Measurements from ENCODE around the gene SERGEF. TPM values are rescaled to one million over a fixed set of nuclear protein-coding genes. Genes with fewer than 3 reads are reported as not detected.

SERGEF gene
- total and polyA plus RNA-seq, 2 experiments from 2014 or later: 18.3 to 23.2 TPM

- H3K4me2 ChIP-seq (ENCODE audit: unreplicated experiment): no peak overlapping the region
- peak; percentile 14 for DNase-seq
- H3K4me3 ChIP-seq: no peak overlapping the region
- H3K9ac ChIP-seq: no peak overlapping the region
- no peaks in the 10 kb centered on the region for H4K20me1 ChIP-seq (ENCODE audit: insufficient read depth)
- no peak overlapping the region for H3K27ac ChIP-seq
- TF ChIP-seq EZH2phosphoT487 (IDR thresholded peaks at IDR 0.05; ENCODE audit: insufficient read depth, low read depth) (no peak), EZH2 (IDR thresholded peaks at IDR 0.05; ENCODE audit: insufficient read depth, poor library complexity, severe bottlenecking) (no peak)
- 64 to 74% methylated on average over 13 of the region's 13 CpGs for WGBS, 2 experiments (ENCODE audit: low coverage in 1 of 2, low lambda C conversion rate in 2 of 2, missing lambda C conversion rate in 2 of 2)
- H3K9me2 ChIP-seq (ENCODE audit: insufficient read depth): no peaks in the 10 kb centered on the region
- no peaks in the 10 kb centered on the region for H3K36me3 ChIP-seq (ENCODE audit: low read depth)
- H3K9me3 ChIP-seq (ENCODE audit: low read depth): no peaks in the 10 kb centered on the region
- no peaks in the 10 kb centered on the region for H3K27me3 ChIP-seq (replicated peaks; ENCODE audit: insufficient read depth)
- no peaks in the 10 kb centered on the region for H3F3A ChIP-seq (ENCODE audit: insufficient read depth)
- H3K79me2 ChIP-seq (ENCODE audit: insufficient read depth): no peaks in the 10 kb centered on the region
- in situ Hi-C loops (cut with MboI): no loop called here
- H2AFZ ChIP-seq: no peak overlapping the region
- no peaks in the 10 kb centered on the region for H3K4me1 ChIP-seq (ENCODE audit: insufficient read depth)
Measured at GRCh38 chr11:17765356-17766072, 247.3 kb downstream of the SERGEF start.

GRCh38 chr11:17764446-17765218 is 248.2 kb downstream of the SERGEF start:
- TF ChIP-seq EZH2 (IDR thresholded peaks at IDR 0.05; ENCODE audit: insufficient read depth, poor library complexity, severe bottlenecking): no peak
- TF ChIP-seq EZH2phosphoT487 (IDR thresholded peaks at IDR 0.05; ENCODE audit: insufficient read depth, low read depth): no peak
- Histone ChIP-seq H3K79me2 (ENCODE audit: insufficient read depth) (no peaks in the 10 kb centered on the region), H3K27ac (no peak overlapping the region), H3F3A (ENCODE audit: insufficient read depth) (no peaks in the 10 kb centered on the region), H3K9ac (no peak overlapping the region), H4K20me1 (ENCODE audit: insufficient read depth) (no peaks in the 10 kb centered on the region), H3K27me3 (replicated peaks; ENCODE audit: insufficient read depth) (no peaks in the 10 kb centered on the region), H3K4me2 (ENCODE audit: unreplicated experiment) (no peak overlapping the region), H3K9me2 (ENCODE audit: insufficient read depth) (no peaks in the 10 kb centered on the region), H3K9me3 (ENCODE audit: low read depth) (no peaks in the 10 kb centered on the region), H3K4me1 (ENCODE audit: insufficient read depth) (no peaks in the 10 kb centered on the region), H2AFZ (no peak overlapping the region), H3K4me3 (no peak overlapping the region), H3K36me3 (ENCODE audit: low read depth) (no peaks in the 10 kb centered on the region)
- no peak for DNase-seq
- in situ Hi-C loops (cut with MboI): no loop called here
- 30 to 31% methylated on average over 19 of the region's 19 CpGs for WGBS, 2 experiments (ENCODE audit: low coverage in 1 of 2, low lambda C conversion rate in 2 of 2, missing lambda C conversion rate in 2 of 2)

GRCh38 chr11:17763703-17764102 is 249.1 kb downstream of the SERGEF start:
- in situ Hi-C loops (cut with MboI): no loop called here
- H3K27ac ChIP-seq: no peak overlapping the region
- WGBS, 2 experiments (ENCODE audit: low coverage in 1 of 2, low lambda C conversion rate in 2 of 2, missing lambda C conversion rate in 2 of 2): 37% methylated on average over 3 of the region's 3 CpGs; no CpG with 5 or more reads in 1 of the 2 experiments
- no peaks in the 10 kb centered on the region for H3K79me2 ChIP-seq (ENCODE audit: insufficient read depth)
- no peak overlapping the region for H2AFZ ChIP-seq
- no peaks in the 10 kb centered on the region for H4K20me1 ChIP-seq (ENCODE audit: insufficient read depth)
- no peaks in the 10 kb centered on the region for H3F3A ChIP-seq (ENCODE audit: insufficient read depth)
- no peaks in the 10 kb centered on the region for H3K27me3 ChIP-seq (replicated peaks; ENCODE audit: insufficient read depth)
- DNase-seq: no peak
- H3K4me1 ChIP-seq (ENCODE audit: insufficient read depth): no peaks in the 10 kb centered on the region
- no peak overlapping the region for H3K4me3 ChIP-seq
- H3K4me2 ChIP-seq (ENCODE audit: unreplicated experiment): no peak overlapping the region
- H3K9me3 ChIP-seq (ENCODE audit: low read depth): no peaks in the 10 kb centered on the region
- H3K36me3 ChIP-seq (ENCODE audit: low read depth): no peaks in the 10 kb centered on the region
- no peaks in the 10 kb centered on the region for H3K9me2 ChIP-seq (ENCODE audit: insufficient read depth)
- H3K9ac ChIP-seq: no peak overlapping the region
- no peak for TF ChIP-seq EZH2phosphoT487 (IDR thresholded peaks at IDR 0.05; ENCODE audit: insufficient read depth, low read depth)
- TF ChIP-seq EZH2 (IDR thresholded peaks at IDR 0.05; ENCODE audit: insufficient read depth, poor library complexity, severe bottlenecking): no peak

GRCh38 chr11:17763244-17763643 is 249.6 kb downstream of the SERGEF start:
- in situ Hi-C loops (cut with MboI): no loop called here
- no peaks in the 10 kb centered on the region for H3K9me3 ChIP-seq (ENCODE audit: low read depth)
- TF ChIP-seq EZH2phosphoT487 (IDR thresholded peaks at IDR 0.05; ENCODE audit: insufficient read depth, low read depth) (no peak), EZH2 (IDR thresholded peaks at IDR 0.05; ENCODE audit: insufficient read depth, poor library complexity, severe bottlenecking) (no peak)
- H3F3A ChIP-seq (ENCODE audit: insufficient read depth): no peaks in the 10 kb centered on the region
- 21 to 45% methylated on average over 3 to 7 of the region's 7 CpGs for WGBS, 2 experiments (ENCODE audit: low coverage in 1 of 2, low lambda C conversion rate in 2 of 2, missing lambda C conversion rate in 2 of 2)
- no peak overlapping the region for H2AFZ ChIP-seq
- no peaks in the 10 kb centered on the region for H3K27me3 ChIP-seq (replicated peaks; ENCODE audit: insufficient read depth)
- H3K79me2 ChIP-seq (ENCODE audit: insufficient read depth): no peaks in the 10 kb centered on the region
- no peak overlapping the region for H3K4me3 ChIP-seq
- H3K36me3 ChIP-seq (ENCODE audit: low read depth): no peaks in the 10 kb centered on the region
- no peaks in the 10 kb centered on the region for H4K20me1 ChIP-seq (ENCODE audit: insufficient read depth)
- no peaks in the 10 kb centered on the region for H3K9me2 ChIP-seq (ENCODE audit: insufficient read depth)
- no peak overlapping the region for H3K27ac ChIP-seq
- DNase-seq: no peak
- no peaks in the 10 kb centered on the region for H3K4me1 ChIP-seq (ENCODE audit: insufficient read depth)
- no peak overlapping the region for H3K4me2 ChIP-seq (ENCODE audit: unreplicated experiment)
- H3K9ac ChIP-seq: no peak overlapping the region
